WTC11 (cell line): Measurements from ENCODE around the gene TOMM40.
A peak's percentile ranks its signal among the peaks of the same experiment; 100 is the strongest.

Experiments
- AFF4 ChIP-seq: sonication (generic); formaldehyde crosslinking; IDR thresholded peaks from 2 replicates; pipeline ENCODE4 v1.8.1; 2023; ENCODE audit warnings: mild to moderate bottlenecking, missing genetic modification reagents, borderline replicate concordance
- ATF2 ChIP-seq: sonication (generic); formaldehyde crosslinking; IDR thresholded peaks from 2 replicates; pipeline ENCODE4 v1.8.1; 2022; ENCODE audit warnings: low read depth, missing genetic modification reagents, borderline replicate concordance
- ATF3 ChIP-seq: sonication (generic); formaldehyde crosslinking; conservative IDR thresholded peaks from 2 replicates; pipeline ENCODE4 v1.8.1; 2022; ENCODE audit warnings: mild to moderate bottlenecking, missing genetic modification reagents
- ELF4 ChIP-seq: sonication (generic); formaldehyde crosslinking; IDR thresholded peaks from 2 replicates; pipeline ENCODE4 v1.8.1; 2022; ENCODE audit warnings: low read depth, mild to moderate bottlenecking, moderate library complexity, missing genetic modification reagents
- JUN ChIP-seq: sonication (generic); formaldehyde crosslinking; IDR thresholded peaks from 2 replicates; pipeline ENCODE4 v1.8.0; 2023; ENCODE audit warnings: mild to moderate bottlenecking, missing genetic modification reagents
- PRRX2 ChIP-seq: fragments of 250-450 bp; sonication (Bioruptor Pico); IDR thresholded peaks from 2 replicates; pipeline ENCODE4 v1.8.0; 2021; ENCODE audit warnings: mild to moderate bottlenecking
- SP1 ChIP-seq: sonication (generic); formaldehyde crosslinking; conservative IDR thresholded peaks from 2 replicates; pipeline ENCODE4 v1.8.1; 2022; ENCODE audit warnings: missing genetic modification reagents
- TP53 ChIP-seq: sonication (generic); formaldehyde crosslinking; IDR thresholded peaks from 2 replicates; pipeline ENCODE4 v1.8.1; 2023; ENCODE audit warnings: mild to moderate bottlenecking, missing genetic modification reagents
- ZNF219 ChIP-seq: sonication (generic); formaldehyde crosslinking; IDR thresholded peaks from 2 replicates; pipeline ENCODE4 v1.8.0; 2023; ENCODE audit warnings: missing genetic modification reagents, mild to moderate bottlenecking, borderline replicate concordance
- ZNF416 ChIP-seq: fragments of 250-450 bp; sonication (Bioruptor Pico); IDR thresholded peaks from 2 replicates; pipeline ENCODE4 v1.9.0; 2021; ENCODE audit warnings: mild to moderate bottlenecking, inconsistent platforms
- ZNF425 ChIP-seq: fragments of 250-450 bp; sonication (Bioruptor Pico); conservative IDR thresholded peaks from 2 replicates; pipeline ENCODE4 v1.9.0; 2021; ENCODE audit warnings: mild to moderate bottlenecking
- TF ChIP-seq, protein P1 (sequence below): sonication (generic); formaldehyde crosslinking; IDR thresholded peaks from 2 replicates; pipeline ENCODE4 v1.8.1; 2022; ENCODE audit warnings: mild to moderate bottlenecking, moderate library complexity, missing genetic modification reagents
- TF ChIP-seq, protein P2 (sequence below): fragments of 200-600 bp; IDR thresholded peaks from 2 replicates; pipeline ENCODE4 v1.8.0; 2022; ENCODE audit warnings: antibody characterized with exemption
- TF ChIP-seq, protein P3 (sequence below): sonication (generic); formaldehyde crosslinking; IDR thresholded peaks from 2 replicates; pipeline ENCODE4 v1.8.1; 2023; ENCODE audit warnings: mild to moderate bottlenecking, missing genetic modification reagents, moderate library complexity

DNA sequence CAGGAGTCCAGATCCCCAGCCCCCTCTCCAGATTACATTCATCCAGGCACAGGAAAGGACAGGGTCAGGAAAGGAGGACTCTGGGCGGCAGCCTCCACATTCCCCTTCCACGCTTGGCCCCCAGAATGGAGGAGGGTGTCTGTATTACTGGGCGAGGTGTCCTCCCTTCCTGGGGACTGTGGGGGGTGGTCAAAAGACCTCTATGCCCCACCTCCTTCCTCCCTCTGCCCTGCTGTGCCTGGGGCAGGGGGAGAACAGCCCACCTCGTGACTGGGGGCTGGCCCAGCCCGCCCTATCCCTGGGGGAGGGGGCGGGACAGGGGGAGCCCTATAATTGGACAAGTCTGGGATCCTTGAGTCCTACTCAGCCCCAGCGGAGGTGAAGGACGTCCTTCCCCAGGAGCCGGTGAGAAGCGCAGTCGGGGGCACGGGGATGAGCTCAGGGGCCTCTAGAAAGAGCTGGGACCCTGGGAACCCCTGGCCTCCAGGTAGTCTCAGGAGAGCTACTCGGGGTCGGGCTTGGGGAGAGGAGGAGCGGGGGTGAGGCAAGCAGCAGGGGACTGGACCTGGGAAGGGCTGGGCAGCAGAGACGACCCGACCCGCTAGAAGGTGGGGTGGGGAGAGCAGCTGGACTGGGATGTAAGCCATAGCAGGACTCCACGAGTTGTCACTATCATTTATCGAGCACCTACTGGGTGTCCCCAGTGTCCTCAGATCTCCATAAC lies 14.5 kb downstream of the TOMM40 start, which contains the start of gene APOE:
- TF ChIP-seq, protein P1, sequence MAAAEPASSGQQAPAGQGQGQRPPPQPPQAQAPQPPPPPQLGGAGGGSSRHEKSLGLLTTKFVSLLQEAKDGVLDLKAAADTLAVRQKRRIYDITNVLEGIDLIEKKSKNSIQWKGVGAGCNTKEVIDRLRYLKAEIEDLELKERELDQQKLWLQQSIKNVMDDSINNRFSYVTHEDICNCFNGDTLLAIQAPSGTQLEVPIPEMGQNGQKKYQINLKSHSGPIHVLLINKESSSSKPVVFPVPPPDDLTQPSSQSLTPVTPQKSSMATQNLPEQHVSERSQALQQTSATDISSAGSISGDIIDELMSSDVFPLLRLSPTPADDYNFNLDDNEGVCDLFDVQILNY (CRISPR knock-in tag), result 0 out of 2 replicates have a peak, but pooled peaks have one; percentile 24
- TF ChIP-seq ELF4 (CRISPR knock-in tag) (no peak), AFF4 (CRISPR knock-in tag) (no peak), ATF2 (CRISPR knock-in tag) (no peak), TP53 (CRISPR knock-in tag) (no peak), PRRX2 (CRISPR knock-in tag) (no peak), ZNF425 (CRISPR knock-in tag) (no peak), ZNF219 (no peak), ZNF416 (CRISPR knock-in tag) (no peak), JUN (0 out of 2 replicates have a peak, but pooled peaks have one; percentile 25), ATF3 (no peak), SP1 (peak; percentile 79)
- TF ChIP-seq, protein P2, sequence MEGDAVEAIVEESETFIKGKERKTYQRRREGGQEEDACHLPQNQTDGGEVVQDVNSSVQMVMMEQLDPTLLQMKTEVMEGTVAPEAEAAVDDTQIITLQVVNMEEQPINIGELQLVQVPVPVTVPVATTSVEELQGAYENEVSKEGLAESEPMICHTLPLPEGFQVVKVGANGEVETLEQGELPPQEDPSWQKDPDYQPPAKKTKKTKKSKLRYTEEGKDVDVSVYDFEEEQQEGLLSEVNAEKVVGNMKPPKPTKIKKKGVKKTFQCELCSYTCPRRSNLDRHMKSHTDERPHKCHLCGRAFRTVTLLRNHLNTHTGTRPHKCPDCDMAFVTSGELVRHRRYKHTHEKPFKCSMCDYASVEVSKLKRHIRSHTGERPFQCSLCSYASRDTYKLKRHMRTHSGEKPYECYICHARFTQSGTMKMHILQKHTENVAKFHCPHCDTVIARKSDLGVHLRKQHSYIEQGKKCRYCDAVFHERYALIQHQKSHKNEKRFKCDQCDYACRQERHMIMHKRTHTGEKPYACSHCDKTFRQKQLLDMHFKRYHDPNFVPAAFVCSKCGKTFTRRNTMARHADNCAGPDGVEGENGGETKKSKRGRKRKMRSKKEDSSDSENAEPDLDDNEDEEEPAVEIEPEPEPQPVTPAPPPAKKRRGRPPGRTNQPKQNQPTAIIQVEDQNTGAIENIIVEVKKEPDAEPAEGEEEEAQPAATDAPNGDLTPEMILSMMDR, result no peak
- TF ChIP-seq, protein P3, sequence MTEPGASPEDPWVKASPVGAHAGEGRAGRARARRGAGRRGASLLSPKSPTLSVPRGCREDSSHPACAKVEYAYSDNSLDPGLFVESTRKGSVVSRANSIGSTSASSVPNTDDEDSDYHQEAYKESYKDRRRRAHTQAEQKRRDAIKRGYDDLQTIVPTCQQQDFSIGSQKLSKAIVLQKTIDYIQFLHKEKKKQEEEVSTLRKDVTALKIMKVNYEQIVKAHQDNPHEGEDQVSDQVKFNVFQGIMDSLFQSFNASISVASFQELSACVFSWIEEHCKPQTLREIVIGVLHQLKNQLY (CRISPR knock-in tag), result no peak
